ENCODE results near the gene OR4K5.

GRCh38 chr14:19947413-19948090, 27.1 kb downstream of the OR4K5 start:
- TF ChIP-seq, protein P1, sequence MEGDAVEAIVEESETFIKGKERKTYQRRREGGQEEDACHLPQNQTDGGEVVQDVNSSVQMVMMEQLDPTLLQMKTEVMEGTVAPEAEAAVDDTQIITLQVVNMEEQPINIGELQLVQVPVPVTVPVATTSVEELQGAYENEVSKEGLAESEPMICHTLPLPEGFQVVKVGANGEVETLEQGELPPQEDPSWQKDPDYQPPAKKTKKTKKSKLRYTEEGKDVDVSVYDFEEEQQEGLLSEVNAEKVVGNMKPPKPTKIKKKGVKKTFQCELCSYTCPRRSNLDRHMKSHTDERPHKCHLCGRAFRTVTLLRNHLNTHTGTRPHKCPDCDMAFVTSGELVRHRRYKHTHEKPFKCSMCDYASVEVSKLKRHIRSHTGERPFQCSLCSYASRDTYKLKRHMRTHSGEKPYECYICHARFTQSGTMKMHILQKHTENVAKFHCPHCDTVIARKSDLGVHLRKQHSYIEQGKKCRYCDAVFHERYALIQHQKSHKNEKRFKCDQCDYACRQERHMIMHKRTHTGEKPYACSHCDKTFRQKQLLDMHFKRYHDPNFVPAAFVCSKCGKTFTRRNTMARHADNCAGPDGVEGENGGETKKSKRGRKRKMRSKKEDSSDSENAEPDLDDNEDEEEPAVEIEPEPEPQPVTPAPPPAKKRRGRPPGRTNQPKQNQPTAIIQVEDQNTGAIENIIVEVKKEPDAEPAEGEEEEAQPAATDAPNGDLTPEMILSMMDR (IDR thresholded peaks at IDR 0.05; ENCODE audit: insufficient read depth, low read depth, low read length): no peak
- no peak for TF ChIP-seq EZH2 (IDR thresholded peaks at IDR 0.05; ENCODE audit: insufficient read depth, low read length)

Measured in astrocyte (in vitro differentiated cells and primary cell).